NB4 (cell line): Measurements from ENCODE around the gene CCDC39.

Source experiments
- MYC ChIP-seq: IDR thresholded peaks from 2 replicates; pipeline ENCODE4 v1.6.1; 2011; ENCODE audit warnings: low read depth, low read length
- POLR2A ChIP-seq: IDR thresholded peaks from 2 replicates; pipeline ENCODE4 v1.6.1; 2011; ENCODE audit warnings: mild to moderate bottlenecking; ENCODE audit not compliant: insufficient read length; ENCODE audit errors: extremely low read depth
- TF ChIP-seq, protein P1 (sequence below): IDR thresholded peaks from 2 replicates; pipeline ENCODE4 v1.6.1; 2011; ENCODE audit warnings: low read depth, low read length
- TF ChIP-seq, protein P2 (sequence below): IDR thresholded peaks from one replicate; pipeline ENCODE4 v1.5.1; 2012; ENCODE audit warnings: low read depth, low read length

DNA sequence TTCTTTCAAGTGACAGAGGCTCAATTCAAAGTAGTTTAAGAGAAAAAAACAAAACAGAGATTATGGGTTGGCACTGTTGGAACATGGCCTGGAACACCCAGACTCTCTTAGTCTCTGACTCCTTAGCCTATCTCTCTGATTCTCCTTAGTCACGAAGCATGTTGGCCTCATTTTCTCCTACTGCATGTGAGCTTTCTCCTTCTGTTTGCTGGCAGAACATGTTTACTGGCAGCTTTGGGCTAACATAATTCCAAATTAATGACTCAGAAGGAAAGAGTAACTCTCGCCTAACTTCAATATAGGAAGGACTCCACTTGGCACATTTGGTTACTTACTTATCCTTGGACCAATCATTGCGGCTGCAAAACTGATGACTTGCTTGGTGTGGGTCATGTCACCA, 21.7 kb upstream of the CCDC39 start:
- TF ChIP-seq, protein P1, sequence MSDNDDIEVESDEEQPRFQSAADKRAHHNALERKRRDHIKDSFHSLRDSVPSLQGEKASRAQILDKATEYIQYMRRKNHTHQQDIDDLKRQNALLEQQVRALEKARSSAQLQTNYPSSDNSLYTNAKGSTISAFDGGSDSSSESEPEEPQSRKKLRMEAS, result no peak
- TF ChIP-seq POLR2A (no peak), MYC (no peak)
- TF ChIP-seq, protein P2, sequence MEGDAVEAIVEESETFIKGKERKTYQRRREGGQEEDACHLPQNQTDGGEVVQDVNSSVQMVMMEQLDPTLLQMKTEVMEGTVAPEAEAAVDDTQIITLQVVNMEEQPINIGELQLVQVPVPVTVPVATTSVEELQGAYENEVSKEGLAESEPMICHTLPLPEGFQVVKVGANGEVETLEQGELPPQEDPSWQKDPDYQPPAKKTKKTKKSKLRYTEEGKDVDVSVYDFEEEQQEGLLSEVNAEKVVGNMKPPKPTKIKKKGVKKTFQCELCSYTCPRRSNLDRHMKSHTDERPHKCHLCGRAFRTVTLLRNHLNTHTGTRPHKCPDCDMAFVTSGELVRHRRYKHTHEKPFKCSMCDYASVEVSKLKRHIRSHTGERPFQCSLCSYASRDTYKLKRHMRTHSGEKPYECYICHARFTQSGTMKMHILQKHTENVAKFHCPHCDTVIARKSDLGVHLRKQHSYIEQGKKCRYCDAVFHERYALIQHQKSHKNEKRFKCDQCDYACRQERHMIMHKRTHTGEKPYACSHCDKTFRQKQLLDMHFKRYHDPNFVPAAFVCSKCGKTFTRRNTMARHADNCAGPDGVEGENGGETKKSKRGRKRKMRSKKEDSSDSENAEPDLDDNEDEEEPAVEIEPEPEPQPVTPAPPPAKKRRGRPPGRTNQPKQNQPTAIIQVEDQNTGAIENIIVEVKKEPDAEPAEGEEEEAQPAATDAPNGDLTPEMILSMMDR, result no peak
